Cardiac muscle cell (in vitro differentiated cells and primary cell): ENCODE data around the gene OXTR. TPM values are rescaled to one million over a fixed set of nuclear protein-coding genes. Genes with fewer than 3 reads are reported as not detected.

Experiments used
- DNase-seq, 2 donors: peaks; one replicate each; pipeline versions ENCODE4 v3.0.0 to v3.0.0-alpha.2; 2010 to 2017; ENCODE audit warnings: low read depth in 1 of 2, low spot score in 1 of 2
- H3K27ac ChIP-seq: fragments of 200-600 bp; sonication (generic); 2 replicates; pipeline ENCODE4 v1.5.1; 2016
- H3K27me3 ChIP-seq: fragments of 200-600 bp; sonication (generic); 2 replicates; pipeline ENCODE4 v1.6.0; 2016; ENCODE audit warnings: control low read depth
- H3K36me3 ChIP-seq: fragments of 200-600 bp; sonication (generic); 2 replicates; pipeline ENCODE4 v1.5.1; 2016; ENCODE audit warnings: control low read depth
- H3K4me1 ChIP-seq: fragments of 200-600 bp; sonication (generic); 2 replicates; pipeline ENCODE4 v1.8.1; 2017; ENCODE audit warnings: low read depth, mild to moderate bottlenecking, mixed run types
- H3K4me3 ChIP-seq: fragments of 200-600 bp; sonication (generic); 2 replicates; pipeline ENCODE4 v1.5.1; 2016; ENCODE audit warnings: mild to moderate bottlenecking
- H3K9me3 ChIP-seq: fragments of 200-600 bp; sonication (generic); 2 replicates; pipeline ENCODE4 v1.5.1; 2017; ENCODE audit warnings: low read depth, mild to moderate bottlenecking, control low read depth
- polyA plus RNA-seq: library from polyadenylated mRNA; unstranded; fragments of >200 nt; fragmentation: Nextera tagmentation; extraction: Ambion mirVana; gene quantifications from 2 replicates; pipeline ENCODE4 v1.2.1, GENCODE V29; 2016
- total RNA-seq: library from RNA; depleted of rRNA; stranded (reverse); fragments of >200 nt; gene quantifications from 2 replicates; pipeline ENCODE4 v1.2.3, GENCODE V29; 2016
- TF ChIP-seq, protein P1 (sequence below): IDR thresholded peaks from 2 replicates; pipeline ENCODE4 v1.5.1; 2012; ENCODE audit warnings: low read depth, mild to moderate bottlenecking, low read length

Gene OXTR
- total and polyA plus RNA-seq, 2 experiments from 2014 or later: 0.64 to 1.9 TPM

- Histone ChIP-seq H3K36me3 (no peaks in the 10 kb centered on the region), H3K27ac (no peak overlapping the region), H3K4me3 (no peak overlapping the region), H3K27me3 (no peaks in the 10 kb centered on the region), H3K4me1 (no peaks in the 10 kb centered on the region), H3K9me3 (no peaks in the 10 kb centered on the region)
- peak in 1 of 2 donors; percentile 59 for DNase-seq
- TF ChIP-seq, protein P1, sequence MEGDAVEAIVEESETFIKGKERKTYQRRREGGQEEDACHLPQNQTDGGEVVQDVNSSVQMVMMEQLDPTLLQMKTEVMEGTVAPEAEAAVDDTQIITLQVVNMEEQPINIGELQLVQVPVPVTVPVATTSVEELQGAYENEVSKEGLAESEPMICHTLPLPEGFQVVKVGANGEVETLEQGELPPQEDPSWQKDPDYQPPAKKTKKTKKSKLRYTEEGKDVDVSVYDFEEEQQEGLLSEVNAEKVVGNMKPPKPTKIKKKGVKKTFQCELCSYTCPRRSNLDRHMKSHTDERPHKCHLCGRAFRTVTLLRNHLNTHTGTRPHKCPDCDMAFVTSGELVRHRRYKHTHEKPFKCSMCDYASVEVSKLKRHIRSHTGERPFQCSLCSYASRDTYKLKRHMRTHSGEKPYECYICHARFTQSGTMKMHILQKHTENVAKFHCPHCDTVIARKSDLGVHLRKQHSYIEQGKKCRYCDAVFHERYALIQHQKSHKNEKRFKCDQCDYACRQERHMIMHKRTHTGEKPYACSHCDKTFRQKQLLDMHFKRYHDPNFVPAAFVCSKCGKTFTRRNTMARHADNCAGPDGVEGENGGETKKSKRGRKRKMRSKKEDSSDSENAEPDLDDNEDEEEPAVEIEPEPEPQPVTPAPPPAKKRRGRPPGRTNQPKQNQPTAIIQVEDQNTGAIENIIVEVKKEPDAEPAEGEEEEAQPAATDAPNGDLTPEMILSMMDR: no peak
These were observed 38.8 kb downstream of the OXTR start for GRCh38 chr3:8730656-8731055.

DNA sequence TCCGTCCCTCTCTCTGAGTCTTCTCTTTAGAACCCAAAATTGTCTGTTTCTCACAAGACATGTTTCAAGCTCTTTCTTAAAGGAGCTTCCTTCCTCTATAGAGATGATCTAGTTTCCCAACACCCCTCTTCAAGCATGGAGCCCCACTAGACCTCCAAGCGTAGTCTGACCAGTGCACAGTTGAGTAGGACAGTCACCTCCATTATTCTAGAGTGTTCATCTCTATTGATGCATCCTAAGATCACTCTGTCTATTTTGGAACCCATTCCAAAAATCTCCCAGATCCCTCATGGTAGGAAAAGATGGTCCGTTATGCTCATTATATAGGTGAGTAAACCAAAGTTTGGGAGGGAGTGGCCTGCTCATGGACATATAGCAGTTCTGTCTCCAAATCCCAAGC lies 39.9 kb downstream of the OXTR start:
- DNase-seq: no peak
- Histone ChIP-seq H3K36me3 (no peaks in the 10 kb centered on the region), H3K27me3 (no peaks in the 10 kb centered on the region), H3K9me3 (no peaks in the 10 kb centered on the region), H3K4me1 (no peaks in the 10 kb centered on the region), H3K4me3 (no peak overlapping the region), H3K27ac (no peak overlapping the region)
- TF ChIP-seq, protein P1: no peak

GRCh38 chr3:8727605-8728512 lies 41.6 kb downstream of the OXTR start:
- Histone ChIP-seq H3K9me3 (no peaks in the 10 kb centered on the region), H3K27me3 (no peaks in the 10 kb centered on the region), H3K27ac (no peak overlapping the region), H3K4me3 (no peak overlapping the region), H3K4me1 (no peaks in the 10 kb centered on the region), H3K36me3 (no peaks in the 10 kb centered on the region)
- DNase-seq: no peak
- TF ChIP-seq, protein P1: no peak

- DNase-seq: no peak
These were observed 45.2 kb downstream of the OXTR start for GRCh38 chr3:8724108-8724752.

GRCh38 chr3:8723612-8724011 lies 45.8 kb downstream of the OXTR start:
- H3K4me1 ChIP-seq: no peaks in the 10 kb centered on the region
- H3K9me3 ChIP-seq: no peaks in the 10 kb centered on the region
- H3K27ac ChIP-seq: no peak overlapping the region
- H3K36me3 ChIP-seq: no peaks in the 10 kb centered on the region
- no peak for DNase-seq
- TF ChIP-seq, protein P1: no peak
- no peaks in the 10 kb centered on the region for H3K27me3 ChIP-seq
- no peak overlapping the region for H3K4me3 ChIP-seq

More at GRCh38 chr3:8724108-8724752, 45.2 kb downstream of the OXTR start:
- no peaks in the 10 kb centered on the region for H3K4me1 ChIP-seq
- no peaks in the 10 kb centered on the region for H3K27me3 ChIP-seq
- H3K9me3 ChIP-seq: no peaks in the 10 kb centered on the region
- TF ChIP-seq, protein P1: no peak
- H3K36me3 ChIP-seq: no peaks in the 10 kb centered on the region
- no peak overlapping the region for H3K4me3 ChIP-seq
- no peak overlapping the region for H3K27ac ChIP-seq
